ENCODE results near the gene FRMD5. TPM values are rescaled to one million over a fixed set of nuclear protein-coding genes. Genes with fewer than 3 reads are reported as not detected.

Gene FRMD5
- total RNA-seq, 1 donor from 2014 or later = 3.0 TPM

DNA sequence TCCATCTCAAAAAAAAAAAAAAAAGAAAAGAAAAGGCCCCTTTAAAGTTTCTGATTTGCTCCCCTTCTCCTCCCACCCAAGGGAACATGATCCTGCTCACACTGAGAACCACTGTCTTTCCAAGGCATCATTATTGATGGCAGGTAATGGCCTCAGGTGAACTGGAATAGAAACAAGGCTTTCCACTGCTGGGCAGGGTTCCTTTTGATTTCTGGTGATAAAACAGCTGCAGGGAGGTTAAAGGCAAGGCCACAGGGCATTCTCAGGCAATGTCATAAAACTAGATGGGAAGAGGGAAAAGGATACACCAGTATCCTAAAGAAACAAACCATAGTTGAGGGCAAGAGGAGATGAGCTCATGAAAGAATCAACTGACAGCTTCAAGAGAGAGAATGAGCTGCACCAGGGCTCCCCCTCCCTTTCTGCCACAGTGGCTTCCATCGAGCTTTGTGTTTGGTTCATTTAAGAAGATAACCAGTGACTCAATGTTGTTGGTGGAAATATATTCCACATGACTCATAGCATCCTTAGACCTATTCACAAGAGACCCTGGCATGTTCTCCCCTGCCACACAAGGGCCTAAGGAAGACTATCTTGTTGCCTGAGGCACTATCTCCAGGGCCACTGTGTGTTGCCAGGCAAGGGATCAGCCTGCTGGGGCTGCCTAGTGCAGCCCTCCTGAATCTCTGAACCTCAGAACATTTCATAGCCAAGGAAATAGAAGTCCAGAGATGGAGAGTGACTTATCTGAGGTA lies 281.9 kb downstream of the FRMD5 start:
- DNase-seq (ENCODE audit: low read depth) = peak; percentile 96
- TF ChIP-seq, protein P1, sequence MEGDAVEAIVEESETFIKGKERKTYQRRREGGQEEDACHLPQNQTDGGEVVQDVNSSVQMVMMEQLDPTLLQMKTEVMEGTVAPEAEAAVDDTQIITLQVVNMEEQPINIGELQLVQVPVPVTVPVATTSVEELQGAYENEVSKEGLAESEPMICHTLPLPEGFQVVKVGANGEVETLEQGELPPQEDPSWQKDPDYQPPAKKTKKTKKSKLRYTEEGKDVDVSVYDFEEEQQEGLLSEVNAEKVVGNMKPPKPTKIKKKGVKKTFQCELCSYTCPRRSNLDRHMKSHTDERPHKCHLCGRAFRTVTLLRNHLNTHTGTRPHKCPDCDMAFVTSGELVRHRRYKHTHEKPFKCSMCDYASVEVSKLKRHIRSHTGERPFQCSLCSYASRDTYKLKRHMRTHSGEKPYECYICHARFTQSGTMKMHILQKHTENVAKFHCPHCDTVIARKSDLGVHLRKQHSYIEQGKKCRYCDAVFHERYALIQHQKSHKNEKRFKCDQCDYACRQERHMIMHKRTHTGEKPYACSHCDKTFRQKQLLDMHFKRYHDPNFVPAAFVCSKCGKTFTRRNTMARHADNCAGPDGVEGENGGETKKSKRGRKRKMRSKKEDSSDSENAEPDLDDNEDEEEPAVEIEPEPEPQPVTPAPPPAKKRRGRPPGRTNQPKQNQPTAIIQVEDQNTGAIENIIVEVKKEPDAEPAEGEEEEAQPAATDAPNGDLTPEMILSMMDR (conservative IDR thresholded peaks at IDR 0.05; ENCODE audit: low read depth, low read length) = no peak
- no peak overlapping the region for H3K4me3 ChIP-seq (ENCODE audit: low read depth, low read length)

DNA sequence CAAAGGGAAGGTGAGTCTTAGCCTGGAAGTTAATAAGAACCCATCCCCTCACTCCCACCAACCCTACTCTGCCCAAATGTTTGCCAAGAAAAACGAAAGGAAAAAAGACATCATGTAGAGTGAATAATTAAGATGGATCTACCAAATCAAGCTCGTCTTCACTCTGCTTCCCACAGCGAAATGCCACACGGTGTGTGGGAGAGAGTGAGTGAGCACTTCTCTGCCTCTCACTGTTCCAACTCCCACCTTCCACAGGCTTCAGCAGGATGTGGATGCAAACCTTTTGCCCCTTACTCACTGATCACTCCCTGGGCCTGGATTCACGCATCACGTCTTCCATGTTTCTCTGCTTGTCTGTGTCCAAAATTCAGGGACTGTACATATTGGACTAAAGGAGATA lies 282.9 kb downstream of the FRMD5 start:
- TF ChIP-seq, protein P1 (conservative IDR thresholded peaks at IDR 0.05; ENCODE audit: low read depth, low read length) = no peak
- no peak overlapping the region for H3K4me3 ChIP-seq (ENCODE audit: low read depth, low read length)
- no peak for DNase-seq (ENCODE audit: low read depth)

DNA sequence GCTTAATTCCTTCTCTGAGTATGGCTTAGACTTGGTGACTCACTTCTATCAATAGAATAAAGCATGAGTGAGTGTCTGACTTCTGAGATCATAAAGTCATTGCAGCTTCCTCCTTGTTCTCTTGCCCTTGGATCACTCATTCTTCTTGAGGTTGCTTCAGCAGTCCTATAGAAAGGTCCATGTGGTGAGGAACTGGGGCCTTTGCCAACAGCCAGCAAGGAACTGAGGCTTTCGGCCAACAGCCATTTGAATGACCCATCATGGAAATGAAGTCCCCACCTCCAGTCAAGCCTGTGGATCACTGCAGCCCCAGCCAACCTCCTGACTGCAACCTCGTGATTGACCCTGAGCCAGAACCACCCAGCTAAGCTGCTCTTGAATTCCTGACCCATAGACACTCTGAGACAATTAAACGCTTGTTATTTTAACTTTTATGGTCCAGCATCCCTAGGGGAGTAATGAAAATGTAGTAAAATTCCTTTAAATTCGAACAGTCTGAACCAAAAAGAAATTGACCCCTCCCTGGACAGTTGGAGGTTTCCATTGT lies 283.8 kb downstream of the FRMD5 start:
- peak; percentile 75 for DNase-seq (ENCODE audit: low read depth)
- TF ChIP-seq, protein P1 (conservative IDR thresholded peaks at IDR 0.05; ENCODE audit: low read depth, low read length) = no peak
- H3K4me3 ChIP-seq (ENCODE audit: low read depth, low read length) = no peak overlapping the region

DNA sequence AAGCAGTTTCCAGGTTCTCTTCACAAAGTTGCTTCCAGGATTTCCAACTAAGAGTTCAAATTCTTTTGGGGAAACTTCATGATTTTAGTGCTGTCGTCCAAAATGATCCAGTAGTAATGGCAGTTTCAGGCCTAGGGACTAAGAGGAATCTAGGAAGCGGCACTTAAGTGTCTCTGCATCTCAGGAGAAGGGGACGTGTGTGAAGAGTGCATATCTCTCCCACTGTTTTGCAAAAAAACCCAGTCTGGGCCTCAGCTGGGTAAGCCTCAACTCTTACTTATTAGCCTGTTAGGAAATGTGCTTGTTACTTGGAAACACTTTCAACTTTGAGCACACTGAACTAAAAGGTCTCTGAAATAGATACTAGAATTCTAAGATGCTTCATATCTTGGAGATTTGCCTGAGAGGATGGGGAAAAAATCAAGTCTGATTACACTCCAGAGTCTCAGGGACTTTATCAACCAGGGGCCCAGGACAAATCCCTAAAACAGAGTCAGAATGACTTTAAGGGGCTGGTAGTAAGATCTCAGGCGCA lies 286.5 kb downstream of the FRMD5 start:
- TF ChIP-seq, protein P1 (conservative IDR thresholded peaks at IDR 0.05; ENCODE audit: low read depth, low read length) = no peak
- H3K4me3 ChIP-seq (ENCODE audit: low read depth, low read length) = no peak overlapping the region
- DNase-seq (ENCODE audit: low read depth) = no peak

DNA sequence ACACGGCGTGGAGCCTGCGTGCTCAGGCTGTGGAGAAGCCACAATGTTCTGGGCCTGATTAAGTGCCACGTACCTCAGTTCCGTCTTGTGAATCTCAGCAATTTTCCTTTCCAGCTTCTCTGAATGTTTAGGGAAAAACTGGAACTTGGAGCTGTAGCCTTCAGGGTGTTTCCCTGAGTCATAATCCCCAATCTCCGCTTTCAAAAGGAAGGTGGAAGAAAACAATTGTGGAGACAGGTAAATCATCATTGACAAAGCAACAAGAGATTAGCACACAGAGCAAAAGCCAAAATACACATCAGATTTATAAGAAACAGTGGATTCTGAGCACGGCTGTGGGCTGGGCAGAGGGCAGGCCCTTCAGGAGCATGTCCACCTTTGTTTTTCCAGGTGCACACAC lies 289.3 kb downstream of the FRMD5 start:
- H3K4me3 ChIP-seq (ENCODE audit: low read depth, low read length) = no peak overlapping the region
- no peak for DNase-seq (ENCODE audit: low read depth)
- TF ChIP-seq, protein P1 (conservative IDR thresholded peaks at IDR 0.05; ENCODE audit: low read depth, low read length) = no peak

DNA sequence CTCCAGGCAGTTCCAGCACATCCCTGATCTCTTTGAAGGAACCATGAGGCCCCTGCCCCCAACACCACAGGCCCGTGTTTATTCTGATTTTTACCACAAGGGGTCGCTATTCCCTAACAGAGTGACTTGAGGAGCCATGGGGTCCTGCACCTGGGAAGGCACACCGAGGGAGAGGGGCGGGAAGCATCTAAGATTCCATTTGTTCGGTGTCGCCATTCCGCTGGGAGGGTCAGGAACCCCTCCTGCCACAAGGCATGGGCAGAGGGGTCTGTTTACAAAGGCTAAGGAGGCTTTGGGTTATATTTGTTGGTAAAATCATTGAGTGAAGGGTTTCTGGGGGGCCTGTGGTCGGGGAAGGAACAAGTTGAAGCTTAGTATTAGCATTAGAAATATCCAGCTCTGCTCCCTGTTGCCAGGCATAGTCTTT lies 291.2 kb downstream of the FRMD5 start:
- TF ChIP-seq, protein P1 (conservative IDR thresholded peaks at IDR 0.05; ENCODE audit: low read depth, low read length) = peak; percentile 85
- no peak for DNase-seq (ENCODE audit: low read depth)
- H3K4me3 ChIP-seq (ENCODE audit: low read depth, low read length) = no peak overlapping the region
